Loucy (cell line): ENCODE data around the gene IQCK.

ENCODE experiments used
- CTCF ChIP-seq: fragments of 200-600 bp; sonication (generic); conservative IDR thresholded peaks from 2 replicates; pipeline ENCODE4 v1.5.1; 2014; ENCODE audit warnings: mild to moderate bottlenecking, antibody characterized with exemption, low read length
- EZH2phosphoT487 ChIP-seq: fragments of 200-600 bp; IDR thresholded peaks from 2 replicates; pipeline ENCODE4 v1.6.1; 2018; ENCODE audit warnings: antibody characterized with exemption, mild to moderate bottlenecking, moderate library complexity, borderline replicate concordance

DNA sequence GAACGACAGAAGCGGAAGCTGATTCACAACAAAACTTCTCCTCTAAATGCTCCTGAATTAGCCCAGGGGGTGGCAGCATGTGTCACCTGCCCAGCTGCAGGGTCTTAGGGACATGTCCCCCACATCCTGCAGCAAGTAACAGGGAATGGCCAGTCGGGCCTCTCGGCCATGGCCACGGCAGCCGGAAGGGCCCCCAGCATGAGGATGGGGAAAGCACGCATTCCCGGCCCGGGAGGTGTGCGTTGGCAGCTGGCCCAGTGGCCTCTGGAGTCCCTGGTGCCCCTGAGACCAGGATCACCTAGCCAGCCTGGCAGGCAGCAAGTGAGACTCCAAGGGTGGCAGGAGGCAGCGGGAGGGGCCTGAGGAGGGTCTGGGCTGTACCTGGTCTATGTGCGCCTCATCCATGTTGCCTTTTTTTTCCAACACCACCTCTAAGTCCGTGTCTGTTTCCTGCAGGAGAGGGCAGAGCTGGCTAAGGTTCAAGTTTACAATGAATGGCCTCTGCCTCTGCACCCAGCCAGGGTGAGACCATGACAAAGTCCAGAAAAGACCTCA, 7.0 kb upstream of the IQCK start:
- no peak for TF ChIP-seq CTCF
- TF ChIP-seq EZH2phosphoT487: no peak
